CD4-positive, alpha-beta T cell (primary cell): ENCODE results near the gene DOCK4. TPM values are rescaled to one million over a fixed set of nuclear protein-coding genes. Genes with fewer than 3 reads are reported as not detected.

Experiments
- ATAC-seq: fragments of 200-7000 bp; cut with Tn5 transposase; one replicate; pipeline ENCODE4 v1.10.0; 2022; ENCODE audit warnings: mild to moderate bottlenecking; ENCODE audit not compliant: poor library complexity
- CTCF ChIA-PET: fragments of 350-600 bp; sonication (Branson Sonifier 250); formaldehyde crosslinking; loops from one replicate; lab custom pipeline; 2021; ENCODE audit warnings: antibody characterized with exemption, inconsistent platforms; lab: Charles Lee
- POLR2A ChIA-PET: fragments of 350-600 bp; sonication (Branson Sonifier 250); formaldehyde crosslinking; loops from one replicate; lab custom pipeline; 2021; ENCODE audit warnings: antibody characterized with exemption, inconsistent platforms; lab: Charles Lee
- DNase-seq, 14 experiments: peaks; one replicate each; pipeline ENCODE4 v3.0.0-alpha.2; 2013 to 2020; ENCODE audit warnings: mixed read lengths in 2 of 14
- H3K27ac ChIP-seq, 2 donors: one replicate each; pipeline versions ENCODE4 v1.5.1 to v1.7.0; 2013; ENCODE audit warnings: low read length in 2 of 2, low read depth in 1 of 2, mild to moderate bottlenecking in 1 of 2
- H3K27me3 ChIP-seq, 2 experiments: 1 replicate in 1 of 2; 2 replicates in 1 of 2; pipeline versions ENCODE4 v1.6.1 to v1.7.0; 2013; ENCODE audit warnings: low read length in 2 of 2, control low read depth in 1 of 2, mild to moderate bottlenecking in 1 of 2, moderate library complexity in 1 of 2; ENCODE audit not compliant: insufficient read depth in 2 of 2, control insufficient read depth in 1 of 2
- H3K36me3 ChIP-seq: one replicate; pipeline ENCODE4 v1.6.1; 2013; ENCODE audit warnings: low read length, control low read depth; ENCODE audit not compliant: insufficient read depth
- H3K4me1 ChIP-seq: one replicate; pipeline ENCODE4 v1.6.1; 2013; ENCODE audit warnings: low read length, control low read depth; ENCODE audit not compliant: insufficient read depth
- H3K4me3 ChIP-seq: one replicate; pipeline ENCODE4 v1.5.1; 2013; ENCODE audit warnings: mild to moderate bottlenecking, low read length, moderate library complexity
- H3K9me3 ChIP-seq, 2 experiments: 1 replicate in 1 of 2; 2 replicates in 1 of 2; pipeline versions ENCODE4 v1.6.1 to v1.7.0; 2013; ENCODE audit warnings: low read length in 2 of 2, mild to moderate bottlenecking in 2 of 2, control low read depth in 1 of 2, moderate library complexity in 1 of 2; ENCODE audit not compliant: control insufficient read depth in 1 of 2, insufficient read depth in 1 of 2
- H3K27ac Mint-ChIP-seq: one replicate; pipeline ENCODE4 v1.8.0; 2020; ENCODE audit warnings: mixed read lengths
- H3K27me3 Mint-ChIP-seq: one replicate; pipeline ENCODE4 v1.8.0; 2021; ENCODE audit warnings: mixed read lengths
- H3K36me3 Mint-ChIP-seq: one replicate; pipeline ENCODE4 v1.8.0; 2021; ENCODE audit warnings: low read depth, mixed read lengths
- H3K4me1 Mint-ChIP-seq: one replicate; pipeline ENCODE4 v1.8.0; 2021; ENCODE audit warnings: low read depth, mixed read lengths
- H3K4me3 Mint-ChIP-seq: one replicate; pipeline ENCODE4 v1.8.0; 2020; ENCODE audit warnings: mild to moderate bottlenecking, mixed read lengths
- H3K9me3 Mint-ChIP-seq: one replicate; pipeline ENCODE4 v1.8.0; 2020; ENCODE audit warnings: mixed read lengths
- intact Hi-C, 2 experiments: fragments of 100-400 bp; cut with DNase I in 1 of 2; cut with micrococcal nuclease in 1 of 2; formaldehyde crosslinking; loops; one replicate each; pipeline versions ENCODE4 v1.15.1 to v1.9.0; 2023 to 2025; cut with DNase I, micrococcal nuclease
- total RNA-seq, 174 experiments: library from RNA in 2 of 174; stranded (reverse) in 2 of 174; gene quantifications; one replicate each; pipeline ENCODE4 v1.2.3 and lab custom pipeline; 2021 to 2026
- TF ChIP-seq, protein P1 (sequence below): fragments of 200-600 bp; IDR thresholded peaks from one replicate; pipeline ENCODE4 v1.8.0; 2022; ENCODE audit warnings: antibody characterized with exemption, mild to moderate bottlenecking

Gene DOCK4
- total RNA-seq, 2 experiments from 2014 or later, result 0.31 to 0.38 TPM

DNA sequence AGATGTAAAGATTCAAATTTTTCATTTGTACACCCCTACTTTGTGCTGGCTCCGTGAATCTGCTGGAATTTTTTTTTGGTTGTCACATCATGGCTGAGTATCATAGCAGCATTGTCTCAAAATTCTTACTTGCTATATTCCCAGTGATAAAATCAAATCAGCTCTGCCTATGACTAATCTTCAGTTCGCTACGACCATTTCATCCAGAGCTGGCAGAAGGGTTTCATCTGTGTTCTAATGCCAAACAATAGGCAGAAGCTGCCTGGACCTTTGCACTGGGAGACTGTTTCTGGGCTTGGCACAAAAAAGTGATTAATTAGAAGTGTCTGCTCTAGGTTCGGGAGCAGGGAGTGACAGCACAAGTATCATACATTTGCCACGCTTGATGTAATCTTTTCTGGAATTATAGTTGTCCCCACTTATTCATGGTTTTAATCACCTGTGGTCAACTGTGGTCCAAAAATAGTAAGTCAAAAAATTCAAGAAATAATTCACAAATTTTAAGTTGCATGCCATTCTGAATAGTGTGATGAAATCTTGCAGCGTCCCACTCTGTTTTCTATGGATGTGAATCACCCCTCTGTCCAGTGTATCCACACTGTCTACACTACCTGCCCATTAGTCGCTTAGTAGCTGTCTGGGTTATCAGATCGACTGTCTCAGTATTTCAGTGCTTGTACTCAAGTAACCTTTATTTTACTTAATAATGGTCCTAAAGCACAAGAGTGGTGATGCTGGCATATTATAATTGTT is 523.4 kb downstream of the DOCK4 start:
- no peak for ATAC-seq
- no peaks in the 10 kb centered on the region for H3K9me3 ChIP-seq
- no peak overlapping the region for H3K4me3 ChIP-seq
- H3K27ac ChIP-seq, result no peak overlapping the region
- peaks cover 16% of the 10 kb centered on the region for H3K27me3 Mint-ChIP-seq
- H3K4me1 Mint-ChIP-seq, result no peaks in the 10 kb centered on the region
- no peak for DNase-seq
- CTCF ChIA-PET, result no interaction called here
- H3K27me3 ChIP-seq, result peaks cover 0 to 7% of the 10 kb centered on the region in 2 experiments
- no peak overlapping the region for H3K27ac Mint-ChIP-seq
- H3K36me3 Mint-ChIP-seq, result no peaks in the 10 kb centered on the region
- no peaks in the 10 kb centered on the region for H3K9me3 Mint-ChIP-seq
- TF ChIP-seq, protein P1, sequence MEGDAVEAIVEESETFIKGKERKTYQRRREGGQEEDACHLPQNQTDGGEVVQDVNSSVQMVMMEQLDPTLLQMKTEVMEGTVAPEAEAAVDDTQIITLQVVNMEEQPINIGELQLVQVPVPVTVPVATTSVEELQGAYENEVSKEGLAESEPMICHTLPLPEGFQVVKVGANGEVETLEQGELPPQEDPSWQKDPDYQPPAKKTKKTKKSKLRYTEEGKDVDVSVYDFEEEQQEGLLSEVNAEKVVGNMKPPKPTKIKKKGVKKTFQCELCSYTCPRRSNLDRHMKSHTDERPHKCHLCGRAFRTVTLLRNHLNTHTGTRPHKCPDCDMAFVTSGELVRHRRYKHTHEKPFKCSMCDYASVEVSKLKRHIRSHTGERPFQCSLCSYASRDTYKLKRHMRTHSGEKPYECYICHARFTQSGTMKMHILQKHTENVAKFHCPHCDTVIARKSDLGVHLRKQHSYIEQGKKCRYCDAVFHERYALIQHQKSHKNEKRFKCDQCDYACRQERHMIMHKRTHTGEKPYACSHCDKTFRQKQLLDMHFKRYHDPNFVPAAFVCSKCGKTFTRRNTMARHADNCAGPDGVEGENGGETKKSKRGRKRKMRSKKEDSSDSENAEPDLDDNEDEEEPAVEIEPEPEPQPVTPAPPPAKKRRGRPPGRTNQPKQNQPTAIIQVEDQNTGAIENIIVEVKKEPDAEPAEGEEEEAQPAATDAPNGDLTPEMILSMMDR, result no peak
- H3K36me3 ChIP-seq, result no peaks in the 10 kb centered on the region
- no peaks in the 10 kb centered on the region for H3K4me1 ChIP-seq
- no peak overlapping the region for H3K4me3 Mint-ChIP-seq
- intact Hi-C loops, result no loop called here
- POLR2A ChIA-PET, result no interaction called here

DNA sequence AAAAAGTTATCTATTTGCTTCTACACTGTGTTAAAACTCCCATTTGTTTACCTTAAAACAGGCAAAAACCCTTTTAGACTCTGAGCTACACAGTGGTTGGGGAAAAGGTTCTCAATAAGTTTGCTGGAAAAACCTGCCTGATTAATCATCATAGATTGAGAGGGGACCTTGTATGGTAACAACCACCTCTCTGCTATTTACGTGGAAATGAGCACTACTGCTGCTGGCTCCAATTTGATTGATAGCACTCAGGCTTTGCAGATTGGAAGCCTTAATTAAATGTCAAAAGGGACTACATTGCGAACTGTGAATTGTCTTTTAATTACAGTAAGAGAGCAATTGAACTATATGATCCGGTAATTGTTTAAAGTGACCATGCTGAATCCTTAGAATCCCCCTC is 525.0 kb downstream of the DOCK4 start:
- intact Hi-C loops, result no loop called here
- TF ChIP-seq, protein P1, result no peak
- no peak overlapping the region for H3K4me3 ChIP-seq
- no peaks in the 10 kb centered on the region for H3K36me3 ChIP-seq
- ChIA-PET CTCF (no interaction called here), POLR2A (no interaction called here)
- no peak overlapping the region for H3K4me3 Mint-ChIP-seq
- peaks cover 0 to 7% of the 10 kb centered on the region in 2 experiments for H3K27me3 ChIP-seq
- no peak overlapping the region for H3K27ac ChIP-seq
- no peaks in the 10 kb centered on the region for H3K9me3 ChIP-seq
- DNase-seq (no peak), ATAC-seq (no peak)
- H3K36me3 Mint-ChIP-seq, result no peaks in the 10 kb centered on the region
- no peaks in the 10 kb centered on the region for H3K4me1 ChIP-seq
- peaks cover 17% of the 10 kb centered on the region for H3K27me3 Mint-ChIP-seq
- no peaks in the 10 kb centered on the region for H3K9me3 Mint-ChIP-seq
- H3K4me1 Mint-ChIP-seq, result no peaks in the 10 kb centered on the region
- H3K27ac Mint-ChIP-seq, result no peak overlapping the region

DNA sequence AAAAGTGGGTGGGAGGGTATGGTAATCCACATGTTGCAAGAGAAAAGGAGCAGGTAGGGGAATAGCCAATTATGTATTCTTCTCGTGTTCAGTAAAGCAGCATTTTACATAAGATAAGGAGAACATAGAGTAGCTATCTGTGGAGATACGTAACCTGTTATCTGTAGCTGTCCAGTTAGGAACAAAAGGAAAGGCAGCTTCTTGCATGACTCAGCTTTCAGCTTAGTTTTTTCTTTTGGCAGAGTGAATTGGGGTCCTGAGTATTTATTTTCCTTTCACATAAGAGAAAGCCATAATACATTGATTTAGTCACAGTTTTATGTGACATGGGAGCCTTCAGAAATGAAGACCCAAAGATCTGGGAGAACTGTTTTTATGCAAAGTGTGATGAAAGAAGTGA is 527.2 kb downstream of the DOCK4 start:
- Histone ChIP-seq H3K4me1 (no peaks in the 10 kb centered on the region), H3K27me3 (no peaks in the 10 kb centered on the region), H3K4me3 (no peak overlapping the region), H3K9me3 (no peaks in the 10 kb centered on the region), H3K27ac (no peak overlapping the region), H3K36me3 (no peaks in the 10 kb centered on the region)
- POLR2A ChIA-PET, result no interaction called here
- no peaks in the 10 kb centered on the region for H3K36me3 Mint-ChIP-seq
- ATAC-seq, result no peak
- no peaks in the 10 kb centered on the region for H3K4me1 Mint-ChIP-seq
- no peak overlapping the region for H3K27ac Mint-ChIP-seq
- peaks cover 18% of the 10 kb centered on the region for H3K27me3 Mint-ChIP-seq
- H3K4me3 Mint-ChIP-seq, result no peak overlapping the region
- TF ChIP-seq, protein P1, result no peak
- CTCF ChIA-PET, result no interaction called here
- DNase-seq, result no peak
- H3K9me3 Mint-ChIP-seq, result no peaks in the 10 kb centered on the region
- intact Hi-C loops, result no loop called here
